Measurements from ENCODE around the gene FNDC3B. TPM values are rescaled to one million over a fixed set of nuclear protein-coding genes. Genes with fewer than 3 reads are reported as not detected.

FNDC3B gene
- total and polyA plus RNA-seq, 4 donors, result 23.3 to 74.2 (median 32.9) TPM

DNA sequence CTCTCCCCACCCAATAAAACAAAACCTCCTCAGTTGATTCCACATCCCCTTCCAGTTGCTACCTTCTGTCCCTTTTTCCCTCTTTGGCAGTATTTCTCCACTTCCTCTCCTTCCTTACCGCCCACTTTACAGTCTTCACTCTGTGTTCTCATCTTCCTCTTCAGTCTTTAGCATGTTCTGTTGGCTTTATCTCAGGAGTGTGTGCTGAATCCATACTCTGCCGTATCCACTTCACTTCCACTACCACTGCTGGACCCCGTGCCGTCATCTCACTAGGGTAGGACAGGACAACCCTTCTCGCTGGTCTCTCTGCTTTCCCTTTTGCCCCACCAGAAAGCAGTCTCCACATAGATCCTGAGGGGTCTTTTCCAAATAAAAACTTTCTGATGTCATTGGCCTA, 74.3 kb downstream of the FNDC3B start:
- Histone ChIP-seq H3K27ac (ENCODE audit: low read depth in 1 of 2, low read length in 2 of 2) (no peak overlapping the region), H3K4me1 (ENCODE audit: control insufficient read depth in 4 of 4, insufficient read depth in 4 of 4, low read length in 3 of 4) (peaks cover 0 to 3% (median under 1%) of the 10 kb centered on the region in 4 donors), H3K27me3 (ENCODE audit: control insufficient read depth in 4 of 4, insufficient read depth in 4 of 4, low read length in 3 of 4) (no peaks in the 10 kb centered on the region), H3K9ac (ENCODE audit: low read depth in 1 of 2, low read length in 2 of 2) (no peak overlapping the region), H3K4me3 (ENCODE audit: low read depth in 1 of 3, low read length in 3 of 3) (no peak overlapping the region), H3K36me3 (ENCODE audit: control insufficient read depth in 4 of 4, insufficient read depth in 3 of 4, low read depth in 1 of 4, low read length in 3 of 4) (peaks cover 7 to 32% (median 19%) of the 10 kb centered on the region in 4 donors), H3K9me3 (ENCODE audit: control insufficient read depth in 4 of 4, low read length in 3 of 4) (no peaks in the 10 kb centered on the region)
- TF ChIP-seq FOXA2 (IDR thresholded peaks at IDR 0.05), result no peak
- TF ChIP-seq, protein P1, sequence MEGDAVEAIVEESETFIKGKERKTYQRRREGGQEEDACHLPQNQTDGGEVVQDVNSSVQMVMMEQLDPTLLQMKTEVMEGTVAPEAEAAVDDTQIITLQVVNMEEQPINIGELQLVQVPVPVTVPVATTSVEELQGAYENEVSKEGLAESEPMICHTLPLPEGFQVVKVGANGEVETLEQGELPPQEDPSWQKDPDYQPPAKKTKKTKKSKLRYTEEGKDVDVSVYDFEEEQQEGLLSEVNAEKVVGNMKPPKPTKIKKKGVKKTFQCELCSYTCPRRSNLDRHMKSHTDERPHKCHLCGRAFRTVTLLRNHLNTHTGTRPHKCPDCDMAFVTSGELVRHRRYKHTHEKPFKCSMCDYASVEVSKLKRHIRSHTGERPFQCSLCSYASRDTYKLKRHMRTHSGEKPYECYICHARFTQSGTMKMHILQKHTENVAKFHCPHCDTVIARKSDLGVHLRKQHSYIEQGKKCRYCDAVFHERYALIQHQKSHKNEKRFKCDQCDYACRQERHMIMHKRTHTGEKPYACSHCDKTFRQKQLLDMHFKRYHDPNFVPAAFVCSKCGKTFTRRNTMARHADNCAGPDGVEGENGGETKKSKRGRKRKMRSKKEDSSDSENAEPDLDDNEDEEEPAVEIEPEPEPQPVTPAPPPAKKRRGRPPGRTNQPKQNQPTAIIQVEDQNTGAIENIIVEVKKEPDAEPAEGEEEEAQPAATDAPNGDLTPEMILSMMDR (IDR thresholded peaks at IDR 0.05; ENCODE audit: low read depth, low read length, missing input control), result no peak
- TF ChIP-seq, protein P2, sequence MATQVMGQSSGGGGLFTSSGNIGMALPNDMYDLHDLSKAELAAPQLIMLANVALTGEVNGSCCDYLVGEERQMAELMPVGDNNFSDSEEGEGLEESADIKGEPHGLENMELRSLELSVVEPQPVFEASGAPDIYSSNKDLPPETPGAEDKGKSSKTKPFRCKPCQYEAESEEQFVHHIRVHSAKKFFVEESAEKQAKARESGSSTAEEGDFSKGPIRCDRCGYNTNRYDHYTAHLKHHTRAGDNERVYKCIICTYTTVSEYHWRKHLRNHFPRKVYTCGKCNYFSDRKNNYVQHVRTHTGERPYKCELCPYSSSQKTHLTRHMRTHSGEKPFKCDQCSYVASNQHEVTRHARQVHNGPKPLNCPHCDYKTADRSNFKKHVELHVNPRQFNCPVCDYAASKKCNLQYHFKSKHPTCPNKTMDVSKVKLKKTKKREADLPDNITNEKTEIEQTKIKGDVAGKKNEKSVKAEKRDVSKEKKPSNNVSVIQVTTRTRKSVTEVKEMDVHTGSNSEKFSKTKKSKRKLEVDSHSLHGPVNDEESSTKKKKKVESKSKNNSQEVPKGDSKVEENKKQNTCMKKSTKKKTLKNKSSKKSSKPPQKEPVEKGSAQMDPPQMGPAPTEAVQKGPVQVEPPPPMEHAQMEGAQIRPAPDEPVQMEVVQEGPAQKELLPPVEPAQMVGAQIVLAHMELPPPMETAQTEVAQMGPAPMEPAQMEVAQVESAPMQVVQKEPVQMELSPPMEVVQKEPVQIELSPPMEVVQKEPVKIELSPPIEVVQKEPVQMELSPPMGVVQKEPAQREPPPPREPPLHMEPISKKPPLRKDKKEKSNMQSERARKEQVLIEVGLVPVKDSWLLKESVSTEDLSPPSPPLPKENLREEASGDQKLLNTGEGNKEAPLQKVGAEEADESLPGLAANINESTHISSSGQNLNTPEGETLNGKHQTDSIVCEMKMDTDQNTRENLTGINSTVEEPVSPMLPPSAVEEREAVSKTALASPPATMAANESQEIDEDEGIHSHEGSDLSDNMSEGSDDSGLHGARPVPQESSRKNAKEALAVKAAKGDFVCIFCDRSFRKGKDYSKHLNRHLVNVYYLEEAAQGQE (IDR thresholded peaks at IDR 0.05), result no peak
- no peak for TF ChIP-seq NR2F2 (IDR thresholded peaks at IDR 0.05)
- TF ChIP-seq HNF4G (IDR thresholded peaks at IDR 0.05), result no peak
- TF ChIP-seq TAF1 (conservative IDR thresholded peaks at IDR 0.05), result no peak
- TF ChIP-seq, protein P3, sequence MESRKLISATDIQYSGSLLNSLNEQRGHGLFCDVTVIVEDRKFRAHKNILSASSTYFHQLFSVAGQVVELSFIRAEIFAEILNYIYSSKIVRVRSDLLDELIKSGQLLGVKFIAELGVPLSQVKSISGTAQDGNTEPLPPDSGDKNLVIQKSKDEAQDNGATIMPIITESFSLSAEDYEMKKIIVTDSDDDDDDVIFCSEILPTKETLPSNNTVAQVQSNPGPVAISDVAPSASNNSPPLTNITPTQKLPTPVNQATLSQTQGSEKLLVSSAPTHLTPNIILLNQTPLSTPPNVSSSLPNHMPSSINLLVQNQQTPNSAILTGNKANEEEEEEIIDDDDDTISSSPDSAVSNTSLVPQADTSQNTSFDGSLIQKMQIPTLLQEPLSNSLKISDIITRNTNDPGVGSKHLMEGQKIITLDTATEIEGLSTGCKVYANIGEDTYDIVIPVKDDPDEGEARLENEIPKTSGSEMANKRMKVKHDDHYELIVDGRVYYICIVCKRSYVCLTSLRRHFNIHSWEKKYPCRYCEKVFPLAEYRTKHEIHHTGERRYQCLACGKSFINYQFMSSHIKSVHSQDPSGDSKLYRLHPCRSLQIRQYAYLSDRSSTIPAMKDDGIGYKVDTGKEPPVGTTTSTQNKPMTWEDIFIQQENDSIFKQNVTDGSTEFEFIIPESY (IDR thresholded peaks at IDR 0.05), result no peak
- TF ChIP-seq EGR1 (IDR thresholded peaks at IDR 0.05; ENCODE audit: low read depth in 2 of 2), result no peak
- TF ChIP-seq RAD21 (IDR thresholded peaks at IDR 0.05), result no peak
- no peak for TF ChIP-seq YY1 (IDR thresholded peaks at IDR 0.05)
- TF ChIP-seq RXRA (IDR thresholded peaks at IDR 0.05), result no peak
- TF ChIP-seq, protein P4, sequence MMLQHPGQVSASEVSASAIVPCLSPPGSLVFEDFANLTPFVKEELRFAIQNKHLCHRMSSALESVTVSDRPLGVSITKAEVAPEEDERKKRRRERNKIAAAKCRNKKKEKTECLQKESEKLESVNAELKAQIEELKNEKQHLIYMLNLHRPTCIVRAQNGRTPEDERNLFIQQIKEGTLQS (IDR thresholded peaks at IDR 0.05), result no peak
- TF ChIP-seq JUND (IDR thresholded peaks at IDR 0.05), result no peak
- TF ChIP-seq HNF4A (conservative IDR thresholded peaks at IDR 0.05), result no peak
- TF ChIP-seq, protein P5, sequence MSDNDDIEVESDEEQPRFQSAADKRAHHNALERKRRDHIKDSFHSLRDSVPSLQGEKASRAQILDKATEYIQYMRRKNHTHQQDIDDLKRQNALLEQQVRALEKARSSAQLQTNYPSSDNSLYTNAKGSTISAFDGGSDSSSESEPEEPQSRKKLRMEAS (IDR thresholded peaks at IDR 0.05), result no peak
- TF ChIP-seq GABPA (IDR thresholded peaks at IDR 0.05 in 1 of 2, conservative IDR thresholded peaks at IDR 0.05 in 1 of 2), result no peak
- no peak for TF ChIP-seq SP1 (IDR thresholded peaks at IDR 0.05)
- no peak for TF ChIP-seq FOXA1 (IDR thresholded peaks at IDR 0.05)
- WGBS, result 96% methylated on average over 5 of the region's 5 CpGs
- no peak for DNase-seq (ENCODE audit: low spot score)

Measured in liver (tissue), 9 donors.